H9 (cell line): Measurements from ENCODE around the gene TENM4. TPM values are rescaled to one million over a fixed set of nuclear protein-coding genes. Genes with fewer than 3 reads are reported as not detected.

Source experiments
- DNase-seq: peaks from one replicate; pipeline ENCODE4 v3.0.0-alpha.2; 2017
- H2AFZ ChIP-seq: one replicate; pipeline ENCODE4 v1.6.1; 2013; ENCODE audit warnings: mild to moderate bottlenecking, low read length, control low read depth, moderate library complexity
- H2AK5ac ChIP-seq: 2 replicates; pipeline ENCODE4 v1.6.1; 2013; ENCODE audit warnings: low read length, control low read depth, mixed read lengths; ENCODE audit not compliant: insufficient read length
- H2BK120ac ChIP-seq: one replicate; pipeline ENCODE4 v1.6.1; 2013; ENCODE audit warnings: low read depth, mild to moderate bottlenecking, low read length, control low read depth, inconsistent platforms; ENCODE audit not compliant: poor library complexity, severe bottlenecking
- H2BK12ac ChIP-seq: 2 replicates; pipeline ENCODE4 v1.6.1; 2013; ENCODE audit warnings: low read length, control low read depth, mixed read lengths, low read depth; ENCODE audit not compliant: insufficient read length
- H2BK15ac ChIP-seq: 2 replicates; pipeline ENCODE4 v1.6.1; 2013; ENCODE audit warnings: low read depth, low read length, control low read depth
- H2BK20ac ChIP-seq: one replicate; pipeline ENCODE4 v1.6.1; 2013; ENCODE audit warnings: low read depth, mild to moderate bottlenecking, low read length, control low read depth, inconsistent platforms; ENCODE audit not compliant: poor library complexity, severe bottlenecking
- H2BK5ac ChIP-seq: 2 replicates; pipeline ENCODE4 v1.6.1; 2013; ENCODE audit warnings: low read length, control low read depth, mixed read lengths; ENCODE audit not compliant: insufficient read length
- H3K14ac ChIP-seq: 2 replicates; pipeline ENCODE4 v1.6.1; 2013; ENCODE audit warnings: low read length, control low read depth; ENCODE audit not compliant: insufficient read depth
- H3K18ac ChIP-seq: 2 replicates; pipeline ENCODE4 v1.6.1; 2013; ENCODE audit warnings: low read depth, mild to moderate bottlenecking, mixed read lengths, low read length, control low read depth; ENCODE audit not compliant: insufficient read length
- H3K23ac ChIP-seq: 2 replicates; pipeline ENCODE4 v1.6.1; 2013; ENCODE audit warnings: low read length, control low read depth, mixed read lengths, low read depth; ENCODE audit not compliant: insufficient read length
- H3K23me2 ChIP-seq: 2 replicates; pipeline ENCODE4 v1.6.1; 2013; ENCODE audit warnings: low read depth, mild to moderate bottlenecking, mixed read lengths, low read length, control low read depth; ENCODE audit not compliant: insufficient read length, poor library complexity, severe bottlenecking
- H3K27ac ChIP-seq: 2 replicates; pipeline ENCODE4 v1.5.1; 2013; ENCODE audit warnings: low read length, control low read depth, mixed read lengths, low read depth; ENCODE audit not compliant: insufficient read length
- H3K27me3 ChIP-seq: 2 replicates; pipeline ENCODE4 v1.6.1; 2013; ENCODE audit warnings: low read length, control low read depth, inconsistent platforms; ENCODE audit not compliant: insufficient read depth
- H3K4ac ChIP-seq: 2 replicates; pipeline ENCODE4 v1.6.1; 2013; ENCODE audit warnings: low read depth, mild to moderate bottlenecking, control low read depth, inconsistent platforms, low read length, moderate library complexity
- H3K4me1 ChIP-seq: 2 replicates; pipeline ENCODE4 v1.6.1; 2013; ENCODE audit warnings: low read length, control low read depth, inconsistent platforms; ENCODE audit not compliant: insufficient read depth
- H3K4me2 ChIP-seq: 2 replicates; pipeline ENCODE4 v1.6.1; 2013; ENCODE audit warnings: low read length, control low read depth, mixed read lengths; ENCODE audit not compliant: insufficient read length, insufficient read depth
- H3K56ac ChIP-seq: 2 replicates; pipeline ENCODE4 v1.6.1; 2013; ENCODE audit warnings: low read depth, mild to moderate bottlenecking, mixed read lengths, low read length, control low read depth; ENCODE audit not compliant: insufficient read length
- H3K79me1 ChIP-seq: 2 replicates; pipeline ENCODE4 v1.6.1; 2013; ENCODE audit warnings: low read depth, mild to moderate bottlenecking, moderate library complexity, low read length, control low read depth, inconsistent platforms; ENCODE audit not compliant: insufficient read depth, poor library complexity, severe bottlenecking
- H3K79me2 ChIP-seq: 2 replicates; pipeline ENCODE4 v1.6.1; 2013; ENCODE audit warnings: low read length, control low read depth, inconsistent platforms; ENCODE audit not compliant: insufficient read depth
- H3K9ac ChIP-seq: 2 replicates; pipeline ENCODE4 v1.6.1; 2013; ENCODE audit warnings: low read length, control low read depth, mixed read lengths; ENCODE audit not compliant: insufficient read length; ENCODE audit errors: extremely low read depth
- H3K9me3 ChIP-seq: one replicate; pipeline ENCODE4 v1.6.1; 2013; ENCODE audit warnings: low read depth, low read length, inconsistent platforms; ENCODE audit not compliant: control insufficient read depth
- H3T11ph ChIP-seq: one replicate; pipeline ENCODE4 v1.6.1; 2013; ENCODE audit warnings: mild to moderate bottlenecking, low read length, control low read depth, inconsistent platforms
- H4K20me1 ChIP-seq: one replicate; pipeline ENCODE4 v1.6.1; 2013; ENCODE audit not compliant: control insufficient read depth, insufficient read length, insufficient read depth
- H4K5ac ChIP-seq: 2 replicates; pipeline ENCODE4 v1.6.1; 2013; ENCODE audit warnings: low read depth, mild to moderate bottlenecking, mixed read lengths, low read length, control low read depth; ENCODE audit not compliant: insufficient read length
- H4K8ac ChIP-seq: replicated peaks from 2 replicates; pipeline ENCODE4 v1.6.1; 2013; ENCODE audit warnings: low read length, control low read depth, mixed read lengths, low read depth; ENCODE audit not compliant: insufficient read length
- H4K91ac ChIP-seq: 2 replicates; pipeline ENCODE4 v1.6.1; 2013; ENCODE audit warnings: low read depth, mild to moderate bottlenecking, moderate library complexity, mixed read lengths, low read length, control low read depth; ENCODE audit not compliant: insufficient read length
- H3K27ac Mint-ChIP-seq, 3 experiments: 2 replicates in 2 of 3; 3 replicates in 1 of 3; pipeline ENCODE4 v1.8.0; 2020 to 2021; ENCODE audit warnings: mixed read lengths in 3 of 3, mild to moderate bottlenecking in 1 of 3, moderate library complexity in 1 of 3
- H3K27me3 Mint-ChIP-seq: 2 replicates; pipeline ENCODE4 v1.8.0; 2021; ENCODE audit warnings: low read depth, mild to moderate bottlenecking, moderate library complexity, mixed read lengths
- H3K36me3 Mint-ChIP-seq, 3 experiments: 2 replicates in 2 of 3; 3 replicates in 1 of 3; pipeline ENCODE4 v1.8.0; 2020 to 2021; ENCODE audit warnings: low read depth in 3 of 3, mixed read lengths in 3 of 3; ENCODE audit not compliant: insufficient read depth in 1 of 3
- H3K4me1 Mint-ChIP-seq, 2 experiments: 2 replicates each; pipeline ENCODE4 v1.8.0; 2020; ENCODE audit warnings: mixed read lengths in 2 of 2
- H3K4me3 Mint-ChIP-seq, 2 experiments: 2 replicates in 1 of 2; 3 replicates in 1 of 2; pipeline ENCODE4 v1.8.0; 2020 to 2021; ENCODE audit warnings: mild to moderate bottlenecking in 2 of 2, mixed read lengths in 2 of 2, moderate library complexity in 1 of 2
- H3K9me3 Mint-ChIP-seq, 2 experiments: 2 replicates in 1 of 2; 3 replicates in 1 of 2; pipeline ENCODE4 v1.8.0; 2020; ENCODE audit warnings: mild to moderate bottlenecking in 2 of 2, mixed read lengths in 2 of 2, moderate library complexity in 1 of 2
- CTCF ChIP-seq: fragments of 200-600 bp; sonication (generic); conservative IDR thresholded peaks from 3 replicates; pipeline ENCODE4 v1.8.0; 2021; ENCODE audit warnings: antibody characterized with exemption, mild to moderate bottlenecking
- WGBS: extraction: QIAGEN DNeasy Blood & Tissue Kit; methylation state at CpG from one replicate; pipeline ENCODE4 v1.1.7; 2013; ENCODE audit warnings: missing lambda C conversion rate, low lambda C conversion rate, mixed read lengths; ENCODE audit not compliant: insufficient read length; ENCODE audit errors: extremely low coverage; 5-methylcytosine and 5-hydroxymethylcytosine counted together
- total RNA-seq: library from RNA; stranded (reverse); gene quantifications from 2 replicates; pipeline ENCODE4 v1.2.1, GENCODE V29; 2021

Gene TENM4
- total RNA-seq, 1 experiment from 2014 or later = 4.6 TPM

- no peak overlapping the region for H3K14ac ChIP-seq
- H2BK120ac ChIP-seq = no peak overlapping the region
- no peak for DNase-seq
- H3K27ac ChIP-seq = no peak overlapping the region
- H3K27me3 ChIP-seq = no peaks in the 10 kb centered on the region
- no CpG with 5 or more reads among the region's 4 CpGs for WGBS
- H3K27ac Mint-ChIP-seq = no peak overlapping the region; a peak in 1 of 7 replicates
- no peak overlapping the region for H3K9ac ChIP-seq
- H2BK15ac ChIP-seq = no peak overlapping the region
- no peak overlapping the region for H3K4ac ChIP-seq
- no peaks in the 10 kb centered on the region for H4K20me1 ChIP-seq
- H2AK5ac ChIP-seq = no peak overlapping the region
- H3K36me3 Mint-ChIP-seq = peaks cover 0 to 6% (median 0%) of the 10 kb centered on the region in 3 experiments; a peak in 2 of 7 replicates
- no peak overlapping the region for H3K23ac ChIP-seq
- H2AFZ ChIP-seq = no peak overlapping the region
- no peak overlapping the region for H3K4me3 Mint-ChIP-seq
- H3K4me2 ChIP-seq = no peak overlapping the region
- no peaks in the 10 kb centered on the region for H3K4me1 ChIP-seq
- H3K9me3 Mint-ChIP-seq = no peaks in the 10 kb centered on the region
- H4K5ac ChIP-seq = no peak overlapping the region
- H3K23me2 ChIP-seq = no peaks in the 10 kb centered on the region
- no peak overlapping the region for H3K56ac ChIP-seq
- H4K91ac ChIP-seq = no peak overlapping the region
- H3K79me2 ChIP-seq = no peaks in the 10 kb centered on the region
- no peak overlapping the region for H2BK20ac ChIP-seq
- no peak overlapping the region for H3K18ac ChIP-seq
- H2BK12ac ChIP-seq = no peak overlapping the region
- TF ChIP-seq CTCF = no peak
- no peak overlapping the region for H4K8ac ChIP-seq
- peaks cover 14 to 25% of the 10 kb centered on the region in 2 experiments for H3K4me1 Mint-ChIP-seq
- no peak overlapping the region for H2BK5ac ChIP-seq
- H3K79me1 ChIP-seq = no peaks in the 10 kb centered on the region
- H3K9me3 ChIP-seq = no peaks in the 10 kb centered on the region
- no peaks in the 10 kb centered on the region; the same call in 1 of the 2 replicates for H3K27me3 Mint-ChIP-seq
- H3T11ph ChIP-seq = no peak overlapping the region
Observed at GRCh38 chr11:78657441-78657840, 783.4 kb downstream of the TENM4 start.
